ENCODE data around the gene DCHS1. TPM values are rescaled to one million over a fixed set of nuclear protein-coding genes. Genes with fewer than 3 reads are reported as not detected.

DCHS1 gene
- total and polyA plus RNA-seq, 4 donors, result 0.68 to 8.9 (median 5.8) TPM

DNA sequence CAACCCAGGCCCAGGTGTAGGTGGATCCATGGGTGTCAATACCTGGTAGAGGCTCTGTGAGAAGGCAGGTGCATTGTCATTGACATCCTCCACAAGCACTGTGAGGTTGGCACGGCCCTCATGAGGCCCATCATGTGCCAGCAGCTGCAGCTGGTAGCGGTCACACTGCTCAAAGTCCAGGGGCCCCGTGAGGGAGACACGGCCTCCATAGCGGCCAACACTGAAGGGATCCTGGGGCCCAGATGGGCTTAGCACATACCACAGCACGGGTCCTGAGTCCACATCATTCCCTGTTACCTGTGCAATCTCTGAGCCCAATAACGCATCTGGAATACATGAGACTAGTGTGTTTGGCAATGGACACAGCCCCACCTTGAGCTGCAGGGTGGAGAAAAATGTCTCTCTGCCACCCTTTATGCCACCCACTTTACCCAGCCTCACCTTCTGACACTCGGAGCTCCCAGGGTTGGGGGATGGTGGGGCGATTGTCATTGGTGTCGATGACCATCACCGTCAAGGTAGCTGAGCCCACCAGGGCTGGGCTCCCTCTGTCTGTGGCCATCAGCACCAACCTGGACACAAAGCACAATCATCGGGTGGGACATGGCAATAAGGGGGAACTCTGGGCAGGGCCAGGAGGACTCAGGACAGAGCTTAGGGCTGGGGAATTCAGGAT is 30.3 kb downstream of the DCHS1 start (continued):
- TF ChIP-seq, protein P1, sequence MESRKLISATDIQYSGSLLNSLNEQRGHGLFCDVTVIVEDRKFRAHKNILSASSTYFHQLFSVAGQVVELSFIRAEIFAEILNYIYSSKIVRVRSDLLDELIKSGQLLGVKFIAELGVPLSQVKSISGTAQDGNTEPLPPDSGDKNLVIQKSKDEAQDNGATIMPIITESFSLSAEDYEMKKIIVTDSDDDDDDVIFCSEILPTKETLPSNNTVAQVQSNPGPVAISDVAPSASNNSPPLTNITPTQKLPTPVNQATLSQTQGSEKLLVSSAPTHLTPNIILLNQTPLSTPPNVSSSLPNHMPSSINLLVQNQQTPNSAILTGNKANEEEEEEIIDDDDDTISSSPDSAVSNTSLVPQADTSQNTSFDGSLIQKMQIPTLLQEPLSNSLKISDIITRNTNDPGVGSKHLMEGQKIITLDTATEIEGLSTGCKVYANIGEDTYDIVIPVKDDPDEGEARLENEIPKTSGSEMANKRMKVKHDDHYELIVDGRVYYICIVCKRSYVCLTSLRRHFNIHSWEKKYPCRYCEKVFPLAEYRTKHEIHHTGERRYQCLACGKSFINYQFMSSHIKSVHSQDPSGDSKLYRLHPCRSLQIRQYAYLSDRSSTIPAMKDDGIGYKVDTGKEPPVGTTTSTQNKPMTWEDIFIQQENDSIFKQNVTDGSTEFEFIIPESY (IDR thresholded peaks at IDR 0.05), result no peak
- TF ChIP-seq, protein P2, sequence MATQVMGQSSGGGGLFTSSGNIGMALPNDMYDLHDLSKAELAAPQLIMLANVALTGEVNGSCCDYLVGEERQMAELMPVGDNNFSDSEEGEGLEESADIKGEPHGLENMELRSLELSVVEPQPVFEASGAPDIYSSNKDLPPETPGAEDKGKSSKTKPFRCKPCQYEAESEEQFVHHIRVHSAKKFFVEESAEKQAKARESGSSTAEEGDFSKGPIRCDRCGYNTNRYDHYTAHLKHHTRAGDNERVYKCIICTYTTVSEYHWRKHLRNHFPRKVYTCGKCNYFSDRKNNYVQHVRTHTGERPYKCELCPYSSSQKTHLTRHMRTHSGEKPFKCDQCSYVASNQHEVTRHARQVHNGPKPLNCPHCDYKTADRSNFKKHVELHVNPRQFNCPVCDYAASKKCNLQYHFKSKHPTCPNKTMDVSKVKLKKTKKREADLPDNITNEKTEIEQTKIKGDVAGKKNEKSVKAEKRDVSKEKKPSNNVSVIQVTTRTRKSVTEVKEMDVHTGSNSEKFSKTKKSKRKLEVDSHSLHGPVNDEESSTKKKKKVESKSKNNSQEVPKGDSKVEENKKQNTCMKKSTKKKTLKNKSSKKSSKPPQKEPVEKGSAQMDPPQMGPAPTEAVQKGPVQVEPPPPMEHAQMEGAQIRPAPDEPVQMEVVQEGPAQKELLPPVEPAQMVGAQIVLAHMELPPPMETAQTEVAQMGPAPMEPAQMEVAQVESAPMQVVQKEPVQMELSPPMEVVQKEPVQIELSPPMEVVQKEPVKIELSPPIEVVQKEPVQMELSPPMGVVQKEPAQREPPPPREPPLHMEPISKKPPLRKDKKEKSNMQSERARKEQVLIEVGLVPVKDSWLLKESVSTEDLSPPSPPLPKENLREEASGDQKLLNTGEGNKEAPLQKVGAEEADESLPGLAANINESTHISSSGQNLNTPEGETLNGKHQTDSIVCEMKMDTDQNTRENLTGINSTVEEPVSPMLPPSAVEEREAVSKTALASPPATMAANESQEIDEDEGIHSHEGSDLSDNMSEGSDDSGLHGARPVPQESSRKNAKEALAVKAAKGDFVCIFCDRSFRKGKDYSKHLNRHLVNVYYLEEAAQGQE (IDR thresholded peaks at IDR 0.05), result no peak
- TF ChIP-seq HNF4G (IDR thresholded peaks at IDR 0.05) (no peak), YY1 (IDR thresholded peaks at IDR 0.05) (no peak), JUND (IDR thresholded peaks at IDR 0.05) (no peak)
- TF ChIP-seq, protein P3, sequence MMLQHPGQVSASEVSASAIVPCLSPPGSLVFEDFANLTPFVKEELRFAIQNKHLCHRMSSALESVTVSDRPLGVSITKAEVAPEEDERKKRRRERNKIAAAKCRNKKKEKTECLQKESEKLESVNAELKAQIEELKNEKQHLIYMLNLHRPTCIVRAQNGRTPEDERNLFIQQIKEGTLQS (IDR thresholded peaks at IDR 0.05), result no peak

DNA sequence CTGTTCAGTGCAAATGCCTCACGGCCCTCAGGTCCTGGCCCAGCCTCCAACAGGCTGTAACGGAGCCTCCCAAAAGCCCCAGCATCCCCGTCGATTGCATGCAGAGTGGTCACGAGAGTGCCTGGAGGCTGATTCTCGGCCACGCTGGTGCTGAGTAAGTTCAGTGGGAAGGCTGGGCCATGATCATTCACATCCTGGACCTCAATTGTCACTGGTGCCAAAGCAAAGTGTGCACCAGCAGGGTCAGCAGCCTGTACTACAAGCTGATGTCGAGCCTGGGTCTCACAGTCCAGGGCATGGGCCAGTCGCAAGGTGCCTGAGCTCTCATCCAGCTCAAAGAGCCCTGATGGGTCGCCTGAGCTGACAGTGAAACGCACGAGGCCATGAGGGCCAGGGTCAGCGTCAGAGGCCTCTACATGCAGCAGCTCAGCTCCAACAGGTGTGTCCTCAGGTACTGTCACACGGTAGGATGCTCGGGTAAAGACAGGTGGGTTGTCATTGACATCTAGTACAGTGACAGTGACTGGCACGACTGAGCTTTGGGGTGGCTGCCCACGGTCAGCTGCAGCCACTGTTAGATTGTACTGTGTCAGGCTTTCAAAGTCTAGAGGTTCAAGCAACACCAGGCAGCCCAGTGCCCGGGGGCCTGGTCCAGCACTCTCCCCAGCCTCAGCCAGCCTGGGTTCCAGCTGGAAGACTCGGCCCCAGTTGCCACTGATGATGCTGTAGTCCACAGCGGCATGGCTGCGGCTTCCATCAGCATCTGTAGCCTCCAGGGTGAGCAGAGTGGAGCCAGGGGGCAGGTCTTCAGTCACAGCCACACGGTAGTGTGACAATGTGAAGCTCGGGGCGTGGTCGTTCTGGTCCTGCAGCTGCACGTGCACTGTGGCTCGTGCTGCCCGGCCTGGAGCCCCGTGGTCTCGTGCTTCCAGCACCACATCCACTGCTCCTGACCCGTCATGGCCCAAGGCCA is 31.9 kb downstream of the DCHS1 start:
- no peak for DNase-seq (ENCODE audit: low spot score)
- H3K4me1 ChIP-seq (ENCODE audit: control insufficient read depth in 4 of 4, insufficient read depth in 4 of 4, low read length in 3 of 4), result peaks cover 0 to 8% (median 4%) of the 10 kb centered on the region in 4 donors
- H3K27me3 ChIP-seq (ENCODE audit: control insufficient read depth in 4 of 4, insufficient read depth in 4 of 4, low read length in 3 of 4), result no peaks in the 10 kb centered on the region
- no peaks in the 10 kb centered on the region for H3K36me3 ChIP-seq (ENCODE audit: control insufficient read depth in 4 of 4, insufficient read depth in 3 of 4, low read depth in 1 of 4, low read length in 3 of 4)
- 90% methylated on average over 31 of the region's 31 CpGs for WGBS
- H3K9me3 ChIP-seq (ENCODE audit: control insufficient read depth in 4 of 4, low read length in 3 of 4), result no peaks in the 10 kb centered on the region
- TF ChIP-seq, protein P4, sequence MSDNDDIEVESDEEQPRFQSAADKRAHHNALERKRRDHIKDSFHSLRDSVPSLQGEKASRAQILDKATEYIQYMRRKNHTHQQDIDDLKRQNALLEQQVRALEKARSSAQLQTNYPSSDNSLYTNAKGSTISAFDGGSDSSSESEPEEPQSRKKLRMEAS (IDR thresholded peaks at IDR 0.05), result no peak
- TF ChIP-seq FOXA2 (IDR thresholded peaks at IDR 0.05) (no peak), GABPA (IDR thresholded peaks at IDR 0.05 in 1 of 2, conservative IDR thresholded peaks at IDR 0.05 in 1 of 2) (no peak), RAD21 (IDR thresholded peaks at IDR 0.05) (no peak), EGR1 (IDR thresholded peaks at IDR 0.05; ENCODE audit: low read depth in 2 of 2) (no peak)
- TF ChIP-seq, protein P3 (IDR thresholded peaks at IDR 0.05), result no peak
- no peak overlapping the region for H3K9ac ChIP-seq (ENCODE audit: low read depth in 1 of 2, low read length in 2 of 2)
- H3K27ac ChIP-seq (ENCODE audit: low read depth in 1 of 2, low read length in 2 of 2), result no peak overlapping the region
- H3K4me3 ChIP-seq (ENCODE audit: low read depth in 1 of 3, low read length in 3 of 3), result no peak overlapping the region
